Endothelial cell of coronary artery (primary cell): ENCODE results near the gene TOX3. TPM values are rescaled to one million over a fixed set of nuclear protein-coding genes. Genes with fewer than 3 reads are reported as not detected.

ENCODE experiments used
- total RNA-seq: library from RNA; depleted of rRNA; stranded (reverse); fragments of >200 nt; gene quantifications from 2 replicates; pipeline ENCODE4 v1.2.3, GENCODE V29; 2014

Gene TOX3
- total RNA-seq, result not detected in 2 replicates

GRCh38 chr16:52547004-52547833 lies at the start of gene TOX3:
Gene TOX3 (minus strand): TSS chr16:52547143. CDS start chr16:52546723, 420 bp downstream.

